ENCODE data around the gene MKRN1. TPM values are rescaled to one million over a fixed set of nuclear protein-coding genes. Genes with fewer than 3 reads are reported as not detected.

The MKRN1 gene
- total and polyA plus RNA-seq, 2 experiments from 2014 or later, result 68.8 to 71.5 TPM

GRCh38 chr7:140463111-140463510, 16.2 kb downstream of the MKRN1 start:
- Histone ChIP-seq H3K27ac (no peak overlapping the region), H3K4me1 (ENCODE audit: insufficient read depth) (no peaks in the 10 kb centered on the region), H3K9me3 (ENCODE audit: low read depth) (no peaks in the 10 kb centered on the region), H4K20me1 (ENCODE audit: insufficient read depth) (no peaks in the 10 kb centered on the region), H3K9me2 (ENCODE audit: insufficient read depth) (no peaks in the 10 kb centered on the region), H3K36me3 (ENCODE audit: low read depth) (peaks cover 23% of the 10 kb centered on the region; the same call in 1 of the 2 replicates), H2AFZ (no peak overlapping the region), H3K79me2 (ENCODE audit: insufficient read depth) (peaks cover 75% of the 10 kb centered on the region), H3K9ac (no peak overlapping the region), H3K27me3 (replicated peaks; ENCODE audit: insufficient read depth) (no peaks in the 10 kb centered on the region), H3K4me2 (ENCODE audit: unreplicated experiment) (no peak overlapping the region), H3K4me3 (no peak overlapping the region), H3F3A (ENCODE audit: insufficient read depth) (no peaks in the 10 kb centered on the region)
- TF ChIP-seq EZH2 (IDR thresholded peaks at IDR 0.05; ENCODE audit: insufficient read depth, poor library complexity, severe bottlenecking) (no peak), EZH2phosphoT487 (IDR thresholded peaks at IDR 0.05; ENCODE audit: insufficient read depth, low read depth) (no peak)
- 98 to 100% methylated on average over 2 of the region's 2 CpGs for WGBS, 2 experiments (ENCODE audit: low coverage in 1 of 2, low lambda C conversion rate in 2 of 2, missing lambda C conversion rate in 2 of 2)
- in situ Hi-C loops (cut with MboI), result no loop called here
- no peak for DNase-seq

- Histone ChIP-seq H3K4me2 (ENCODE audit: unreplicated experiment) (no peak overlapping the region), H3K4me1 (ENCODE audit: insufficient read depth) (no peaks in the 10 kb centered on the region), H3K4me3 (no peak overlapping the region), H3K27me3 (replicated peaks; ENCODE audit: insufficient read depth) (no peaks in the 10 kb centered on the region), H3K27ac (no peak overlapping the region), H3K36me3 (ENCODE audit: low read depth) (peaks cover 28% of the 10 kb centered on the region), H3K9me2 (ENCODE audit: insufficient read depth) (no peaks in the 10 kb centered on the region), H3K79me2 (ENCODE audit: insufficient read depth) (peaks cover 55% of the 10 kb centered on the region), H3K9ac (no peak overlapping the region), H2AFZ (no peak overlapping the region), H3K9me3 (ENCODE audit: low read depth) (no peaks in the 10 kb centered on the region), H3F3A (ENCODE audit: insufficient read depth) (no peaks in the 10 kb centered on the region), H4K20me1 (ENCODE audit: insufficient read depth) (no peaks in the 10 kb centered on the region)
- 90 to 91% methylated on average over 8 of the region's 8 CpGs for WGBS, 2 experiments (ENCODE audit: low coverage in 1 of 2, low lambda C conversion rate in 2 of 2, missing lambda C conversion rate in 2 of 2)
- DNase-seq, result no peak
- in situ Hi-C loops (cut with MboI), result no loop called here
- TF ChIP-seq EZH2phosphoT487 (IDR thresholded peaks at IDR 0.05; ENCODE audit: insufficient read depth, low read depth) (no peak), EZH2 (IDR thresholded peaks at IDR 0.05; ENCODE audit: insufficient read depth, poor library complexity, severe bottlenecking) (no peak)
These were observed 20.4 kb downstream of the MKRN1 start for GRCh38 chr7:140458916-140459315.

GRCh38 chr7:140458201-140458600, 21.1 kb downstream of the MKRN1 start:
- Histone ChIP-seq H3K4me3 (no peak overlapping the region), H2AFZ (no peak overlapping the region), H3K4me2 (ENCODE audit: unreplicated experiment) (no peak overlapping the region), H3K27me3 (replicated peaks; ENCODE audit: insufficient read depth) (no peaks in the 10 kb centered on the region), H3K9me3 (ENCODE audit: low read depth) (no peaks in the 10 kb centered on the region), H4K20me1 (ENCODE audit: insufficient read depth) (no peaks in the 10 kb centered on the region), H3K36me3 (ENCODE audit: low read depth) (peaks cover 28% of the 10 kb centered on the region), H3K4me1 (ENCODE audit: insufficient read depth) (no peaks in the 10 kb centered on the region), H3K9ac (no peak overlapping the region), H3F3A (ENCODE audit: insufficient read depth) (no peaks in the 10 kb centered on the region), H3K27ac (no peak overlapping the region), H3K9me2 (ENCODE audit: insufficient read depth) (no peaks in the 10 kb centered on the region), H3K79me2 (ENCODE audit: insufficient read depth) (peaks cover 48% of the 10 kb centered on the region)
- in situ Hi-C loops (cut with MboI), result no loop called here
- TF ChIP-seq EZH2 (IDR thresholded peaks at IDR 0.05; ENCODE audit: insufficient read depth, poor library complexity, severe bottlenecking), result no peak
- TF ChIP-seq EZH2phosphoT487 (IDR thresholded peaks at IDR 0.05; ENCODE audit: insufficient read depth, low read depth), result no peak
- DNase-seq, result no peak
- WGBS, 2 experiments (ENCODE audit: low coverage in 1 of 2, low lambda C conversion rate in 2 of 2, missing lambda C conversion rate in 2 of 2), result 66 to 71% methylated on average over 3 of the region's 3 CpGs

- in situ Hi-C loops (cut with MboI), result no loop called here
- no peaks in the 10 kb centered on the region for H3K4me1 ChIP-seq (ENCODE audit: insufficient read depth)
- no peak overlapping the region for H3K9ac ChIP-seq
- no peaks in the 10 kb centered on the region for H3K9me3 ChIP-seq (ENCODE audit: low read depth)
- H3K36me3 ChIP-seq (ENCODE audit: low read depth), result peaks cover 28% of the 10 kb centered on the region
- 94 to 96% methylated on average over 9 of the region's 9 CpGs for WGBS, 2 experiments (ENCODE audit: low coverage in 1 of 2, low lambda C conversion rate in 2 of 2, missing lambda C conversion rate in 2 of 2)
- H3K4me2 ChIP-seq (ENCODE audit: unreplicated experiment), result no peak overlapping the region
- H3K27ac ChIP-seq, result no peak overlapping the region
- no peak for DNase-seq
- TF ChIP-seq EZH2 (IDR thresholded peaks at IDR 0.05; ENCODE audit: insufficient read depth, poor library complexity, severe bottlenecking), result no peak
- TF ChIP-seq EZH2phosphoT487 (IDR thresholded peaks at IDR 0.05; ENCODE audit: insufficient read depth, low read depth), result no peak
- no peaks in the 10 kb centered on the region for H3K27me3 ChIP-seq (replicated peaks; ENCODE audit: insufficient read depth)
- no peaks in the 10 kb centered on the region for H3F3A ChIP-seq (ENCODE audit: insufficient read depth)
- no peaks in the 10 kb centered on the region for H4K20me1 ChIP-seq (ENCODE audit: insufficient read depth)
- H2AFZ ChIP-seq, result no peak overlapping the region
- H3K4me3 ChIP-seq, result no peak overlapping the region
- H3K79me2 ChIP-seq (ENCODE audit: insufficient read depth), result peaks cover 43% of the 10 kb centered on the region
- H3K9me2 ChIP-seq (ENCODE audit: insufficient read depth), result no peaks in the 10 kb centered on the region
These were observed 22.7 kb downstream of the MKRN1 start for GRCh38 chr7:140456551-140457051.

DNA sequence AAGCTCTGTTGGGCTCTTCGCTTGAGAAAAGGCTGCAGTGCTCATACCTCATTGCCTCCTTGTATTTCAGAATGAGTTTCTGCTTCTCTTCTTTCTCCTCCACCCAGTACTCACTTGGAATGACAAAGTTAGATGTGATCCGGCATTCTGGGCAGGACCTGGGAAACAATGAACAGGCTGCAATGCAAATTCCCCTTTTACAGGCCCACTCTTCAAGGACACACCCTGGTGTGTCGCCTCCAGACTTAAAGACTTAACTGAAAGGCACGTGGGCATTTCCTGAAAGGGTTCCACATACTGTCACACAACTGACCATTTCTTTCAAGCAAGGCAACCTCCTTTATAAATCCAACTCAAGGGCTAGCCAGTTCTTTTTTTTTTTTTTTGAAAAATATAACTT, 23.6 kb downstream of the MKRN1 start:
- Histone ChIP-seq H3K36me3 (ENCODE audit: low read depth) (peaks cover 28% of the 10 kb centered on the region), H3K9me3 (ENCODE audit: low read depth) (no peaks in the 10 kb centered on the region), H3F3A (ENCODE audit: insufficient read depth) (no peaks in the 10 kb centered on the region), H3K9ac (no peak overlapping the region), H3K4me3 (no peak overlapping the region), H2AFZ (no peak overlapping the region), H3K27ac (no peak overlapping the region), H3K9me2 (ENCODE audit: insufficient read depth) (no peaks in the 10 kb centered on the region), H3K4me2 (ENCODE audit: unreplicated experiment) (no peak overlapping the region), H3K27me3 (replicated peaks; ENCODE audit: insufficient read depth) (no peaks in the 10 kb centered on the region), H4K20me1 (ENCODE audit: insufficient read depth) (no peaks in the 10 kb centered on the region), H3K4me1 (ENCODE audit: insufficient read depth) (no peaks in the 10 kb centered on the region), H3K79me2 (ENCODE audit: insufficient read depth) (peaks cover 35% of the 10 kb centered on the region)
- no peak for DNase-seq
- 39 to 43% methylated on average over 4 of the region's 4 CpGs for WGBS, 2 experiments (ENCODE audit: low coverage in 1 of 2, low lambda C conversion rate in 2 of 2, missing lambda C conversion rate in 2 of 2)
- TF ChIP-seq EZH2 (IDR thresholded peaks at IDR 0.05; ENCODE audit: insufficient read depth, poor library complexity, severe bottlenecking), result no peak
- no peak for TF ChIP-seq EZH2phosphoT487 (IDR thresholded peaks at IDR 0.05; ENCODE audit: insufficient read depth, low read depth)
- in situ Hi-C loops (cut with MboI), result no loop called here

Data from GM23248 (cell line).